Ammon's horn (tissue), 1 donor: Measurements from ENCODE around the gene EPHA10.
A peak's percentile ranks its signal among the peaks of the same experiment; 100 is the strongest.
"Not testable (repeated sequence)": the region's sequence is repeated elsewhere in the genome, so short reads cannot be mapped to it uniquely, and the experiment has no call there.

Source experiments
- DNase-seq: peaks from one replicate; pipeline ENCODE4 v3.0.0-alpha.2; 2016; ENCODE audit warnings: low spot score

Gene EPHA10

GRCh38 chr1:37771440-37771839 is 6.5 kb upstream of the EPHA10 start:
- not testable (repeated sequence) for DNase-seq

- DNase-seq: no peak
Measured at GRCh38 chr1:37767488-37767887, 2.6 kb upstream of the EPHA10 start.

- peak; percentile 23 for DNase-seq
Measured at GRCh38 chr1:37765916-37766664, 1.2 kb upstream of the EPHA10 start.

- no peak for DNase-seq
Measured at GRCh38 chr1:37764414-37764825, 500 bp downstream of the EPHA10 start.

GRCh38 chr1:37763791-37764413 is 1.0 kb downstream of the EPHA10 start:
- no peak for DNase-seq

- no peak for DNase-seq
Measured at GRCh38 chr1:37762516-37762915, 2.4 kb downstream of the EPHA10 start.

- no peak for DNase-seq
Measured at GRCh38 chr1:37761416-37762095, 3.4 kb downstream of the EPHA10 start.

GRCh38 chr1:37759451-37759850 is 5.5 kb downstream of the EPHA10 start:
- no peak for DNase-seq

- no peak for DNase-seq
Measured at GRCh38 chr1:37755951-37756560, 8.9 kb downstream of the EPHA10 start.

- no peak for DNase-seq
Measured at GRCh38 chr1:37755290-37755689, 9.6 kb downstream of the EPHA10 start.

GRCh38 chr1:37753473-37754321 is 11.2 kb downstream of the EPHA10 start:
- DNase-seq: no peak

- peak; percentile 8 for DNase-seq
Measured at GRCh38 chr1:37752583-37753471, 12.1 kb downstream of the EPHA10 start.

GRCh38 chr1:37752213-37752582 is 12.7 kb downstream of the EPHA10 start:
- no peak for DNase-seq

- no peak for DNase-seq
Measured at GRCh38 chr1:37748565-37748964, 16.4 kb downstream of the EPHA10 start.

- no peak for DNase-seq
Measured at GRCh38 chr1:37746806-37747205, 18.1 kb downstream of the EPHA10 start.

- DNase-seq: no peak
Measured at GRCh38 chr1:37741662-37742061, 23.3 kb downstream of the EPHA10 start.

- DNase-seq: no peak
Measured at GRCh38 chr1:37741130-37741529, 23.8 kb downstream of the EPHA10 start.

- no peak for DNase-seq
Measured at GRCh38 chr1:37739222-37739621, 25.7 kb downstream of the EPHA10 start.

- not testable (repeated sequence) for DNase-seq
Measured at GRCh38 chr1:37738619-37739018, 26.3 kb downstream of the EPHA10 start.

GRCh38 chr1:37737975-37738374 is 26.9 kb downstream of the EPHA10 start:
- DNase-seq: not testable (repeated sequence)
